HG02678 (cell line): ENCODE measurements around the gene CDH4.

Experiments
- ATAC-seq: cut with Tn5 transposase; IDR thresholded peaks from one replicate; pipeline ENCODE4 v1.9.1; 2021; ENCODE audit warnings: mild to moderate bottlenecking, moderate library complexity; ENCODE audit not compliant: unreplicated experiment

Gene CDH4

GRCh38 chr20:61671559-61671958, 419.5 kb downstream of the CDH4 start:
- no peak for ATAC-seq

GRCh38 chr20:61673152-61673847, 421.2 kb downstream of the CDH4 start:
- no peak for ATAC-seq

DNA sequence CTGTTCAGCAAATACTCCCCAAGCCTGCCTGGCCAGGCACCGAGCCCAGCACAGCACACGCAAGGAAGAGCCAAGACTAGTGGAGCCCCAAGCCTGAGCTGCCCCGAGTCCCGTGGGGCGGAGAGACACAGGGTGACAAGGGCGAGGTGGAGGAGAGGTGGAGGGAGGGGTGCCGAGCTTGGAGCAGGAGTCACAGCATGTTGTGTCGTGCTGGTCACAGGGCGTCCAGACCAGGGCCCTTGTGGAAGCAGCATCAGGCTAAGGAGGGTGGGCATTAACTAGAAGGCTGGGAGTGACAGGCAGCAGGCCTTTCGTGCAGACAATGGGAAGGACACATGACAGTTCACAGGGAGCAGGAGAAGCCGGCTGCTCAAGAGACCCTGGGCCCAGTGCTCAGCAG, 422.1 kb downstream of the CDH4 start:
- ATAC-seq, result no peak

GRCh38 chr20:61674688-61675087, 422.6 kb downstream of the CDH4 start:
- ATAC-seq, result no peak

- no peak for ATAC-seq
These were observed 425.9 kb downstream of the CDH4 start for GRCh38 chr20:61677928-61678327.

GRCh38 chr20:61678437-61678836, 426.4 kb downstream of the CDH4 start:
- ATAC-seq, result no peak

GRCh38 chr20:61679473-61679872, 427.4 kb downstream of the CDH4 start:
- ATAC-seq, result no peak

GRCh38 chr20:61680096-61680495, 428.0 kb downstream of the CDH4 start:
- no peak for ATAC-seq

GRCh38 chr20:61682114-61682995, 430.3 kb downstream of the CDH4 start:
- ATAC-seq, result no peak

DNA sequence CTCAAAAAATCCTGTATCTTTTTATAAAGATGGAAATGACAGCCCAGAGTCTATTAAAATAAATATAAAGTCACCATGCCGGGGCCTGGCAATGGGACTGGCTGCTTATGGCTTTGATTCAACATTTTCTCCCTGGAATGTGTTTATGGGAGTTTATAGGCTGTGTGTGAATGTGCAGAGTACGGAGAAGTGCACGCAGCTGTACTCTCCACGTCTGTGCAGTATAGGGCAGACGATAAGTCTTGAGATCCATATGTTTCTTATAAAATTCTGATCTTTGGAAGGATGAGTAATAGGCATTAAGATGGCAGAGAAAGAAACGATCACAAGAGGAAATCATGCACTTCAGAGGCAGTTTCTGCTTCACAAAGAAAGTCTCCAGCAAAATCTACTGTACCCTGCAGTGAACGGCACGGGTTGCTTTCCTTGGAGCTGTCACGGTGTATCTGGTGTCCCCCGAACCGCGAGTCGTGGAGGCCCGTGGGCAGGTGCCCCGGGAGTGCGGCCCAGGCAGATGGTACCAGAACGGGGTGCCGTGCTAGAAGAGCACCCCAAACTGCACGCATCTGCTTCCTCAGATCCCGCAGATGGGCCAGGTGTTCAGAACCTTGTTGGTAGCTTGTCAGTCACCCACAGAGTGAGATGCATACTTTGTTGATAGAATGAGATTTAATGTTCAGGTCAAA, 431.1 kb downstream of the CDH4 start:
- ATAC-seq, result no peak

GRCh38 chr20:61683721-61684120, 431.7 kb downstream of the CDH4 start:
- ATAC-seq, result no peak

DNA sequence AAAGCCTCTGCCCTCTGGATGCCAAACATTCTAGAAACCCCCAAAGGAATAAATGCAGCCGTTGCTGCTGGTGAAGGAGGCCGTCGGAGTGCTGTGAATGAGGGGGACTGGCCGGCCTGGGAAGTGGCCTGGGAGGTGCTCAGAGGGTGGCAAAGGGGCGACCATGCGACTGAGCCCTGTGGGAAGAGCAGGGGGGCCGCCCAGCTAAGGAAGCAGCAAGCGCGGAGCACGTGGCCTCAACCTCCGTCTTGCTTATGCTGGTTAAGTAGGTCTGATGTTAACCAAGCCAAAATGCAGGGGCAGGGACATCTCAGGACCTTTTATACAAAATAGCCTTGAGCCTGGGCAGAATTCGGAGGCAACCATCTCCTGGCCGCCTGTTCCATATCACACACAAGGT, 432.1 kb downstream of the CDH4 start:
- no peak for ATAC-seq

DNA sequence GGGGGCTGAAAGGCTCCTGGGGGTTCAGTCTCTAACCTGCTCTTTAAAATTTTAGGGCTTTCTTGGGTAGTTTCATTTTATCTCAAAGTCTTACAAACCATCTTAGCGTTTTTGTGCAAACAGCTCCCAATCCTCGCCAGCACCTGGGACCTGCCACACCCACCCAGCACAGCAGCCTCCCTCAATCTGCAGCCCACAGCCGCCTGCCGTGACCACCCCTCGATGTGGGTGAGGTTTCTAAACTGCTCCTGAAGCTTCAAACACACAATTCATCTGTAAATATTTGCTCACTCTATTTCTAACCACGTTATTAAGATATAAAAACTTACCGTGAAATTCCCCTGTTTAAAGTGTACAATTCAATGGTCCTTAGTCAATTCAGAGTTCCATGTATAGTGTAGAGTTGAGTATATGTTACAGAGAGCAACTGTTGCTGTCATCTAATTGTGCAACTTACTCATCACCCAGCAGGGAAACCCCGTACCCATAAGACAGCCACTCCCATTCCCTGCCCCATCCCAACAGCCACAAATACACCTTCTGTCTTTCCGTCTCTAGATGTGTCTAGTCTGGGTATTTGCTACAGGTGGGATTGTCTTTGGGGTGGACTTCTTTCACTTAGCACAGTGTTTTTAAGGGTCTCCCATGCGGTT, 432.6 kb downstream of the CDH4 start:
- no peak for ATAC-seq

GRCh38 chr20:61685462-61685861, 433.4 kb downstream of the CDH4 start:
- no peak for ATAC-seq

- ATAC-seq, result no peak
These were observed 434.2 kb downstream of the CDH4 start for GRCh38 chr20:61686051-61686936.

GRCh38 chr20:61688411-61688810, 436.4 kb downstream of the CDH4 start:
- no peak for ATAC-seq

- no peak for ATAC-seq
These were observed 438.1 kb downstream of the CDH4 start for GRCh38 chr20:61690150-61690549.

GRCh38 chr20:61690993-61691838, 439.2 kb downstream of the CDH4 start:
- ATAC-seq, result no peak

- ATAC-seq, result no peak
These were observed 439.9 kb downstream of the CDH4 start for GRCh38 chr20:61691978-61692377.
